ENCODE data around the gene LRRC14B.

The LRRC14B gene

DNA sequence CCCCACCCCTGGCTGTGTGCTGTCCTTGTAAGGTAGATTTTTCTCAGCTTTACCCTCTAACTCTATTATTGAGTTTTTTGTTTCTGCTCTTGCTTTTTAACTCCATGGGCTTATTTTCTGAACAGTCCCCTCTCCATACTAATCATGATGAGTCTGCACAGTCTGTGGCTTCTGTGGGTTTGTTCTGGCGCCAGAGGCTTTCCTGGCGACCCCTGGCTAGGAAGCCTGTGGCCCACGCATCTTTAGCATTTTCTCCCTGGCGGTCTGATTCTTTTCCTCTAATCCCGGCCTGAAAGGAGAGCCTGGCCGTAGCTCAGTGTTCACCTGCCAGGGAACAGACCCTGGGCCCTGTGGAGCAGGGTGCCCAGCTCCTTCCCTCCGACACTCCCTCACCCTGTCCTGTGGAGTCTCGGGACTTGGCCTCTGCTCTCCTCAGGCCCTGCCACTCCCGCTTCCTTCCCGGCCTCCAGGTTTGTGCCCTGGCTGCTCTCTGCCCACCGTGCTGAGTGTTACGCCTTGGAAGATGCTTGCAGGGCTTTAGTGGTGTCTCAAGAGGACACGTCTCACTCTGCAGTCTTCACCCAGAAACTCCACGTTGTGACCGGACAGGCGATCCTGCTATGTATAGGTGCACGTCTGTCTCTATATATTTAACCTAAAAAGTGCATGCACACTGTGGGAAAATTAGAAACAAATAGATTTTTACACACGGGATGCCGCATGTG lies 31.7 kb upstream of the LRRC14B start:
- DNase-seq (ENCODE audit: low read depth): no peak
- TF ChIP-seq, protein P1, sequence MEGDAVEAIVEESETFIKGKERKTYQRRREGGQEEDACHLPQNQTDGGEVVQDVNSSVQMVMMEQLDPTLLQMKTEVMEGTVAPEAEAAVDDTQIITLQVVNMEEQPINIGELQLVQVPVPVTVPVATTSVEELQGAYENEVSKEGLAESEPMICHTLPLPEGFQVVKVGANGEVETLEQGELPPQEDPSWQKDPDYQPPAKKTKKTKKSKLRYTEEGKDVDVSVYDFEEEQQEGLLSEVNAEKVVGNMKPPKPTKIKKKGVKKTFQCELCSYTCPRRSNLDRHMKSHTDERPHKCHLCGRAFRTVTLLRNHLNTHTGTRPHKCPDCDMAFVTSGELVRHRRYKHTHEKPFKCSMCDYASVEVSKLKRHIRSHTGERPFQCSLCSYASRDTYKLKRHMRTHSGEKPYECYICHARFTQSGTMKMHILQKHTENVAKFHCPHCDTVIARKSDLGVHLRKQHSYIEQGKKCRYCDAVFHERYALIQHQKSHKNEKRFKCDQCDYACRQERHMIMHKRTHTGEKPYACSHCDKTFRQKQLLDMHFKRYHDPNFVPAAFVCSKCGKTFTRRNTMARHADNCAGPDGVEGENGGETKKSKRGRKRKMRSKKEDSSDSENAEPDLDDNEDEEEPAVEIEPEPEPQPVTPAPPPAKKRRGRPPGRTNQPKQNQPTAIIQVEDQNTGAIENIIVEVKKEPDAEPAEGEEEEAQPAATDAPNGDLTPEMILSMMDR (IDR thresholded peaks at IDR 0.05; ENCODE audit: control insufficient read depth, insufficient read depth, low read depth, low read length, missing control alignments): no peak
- H3K4me3 ChIP-seq (ENCODE audit: control insufficient read depth, low read depth, low read length): no peak overlapping the region

DNA sequence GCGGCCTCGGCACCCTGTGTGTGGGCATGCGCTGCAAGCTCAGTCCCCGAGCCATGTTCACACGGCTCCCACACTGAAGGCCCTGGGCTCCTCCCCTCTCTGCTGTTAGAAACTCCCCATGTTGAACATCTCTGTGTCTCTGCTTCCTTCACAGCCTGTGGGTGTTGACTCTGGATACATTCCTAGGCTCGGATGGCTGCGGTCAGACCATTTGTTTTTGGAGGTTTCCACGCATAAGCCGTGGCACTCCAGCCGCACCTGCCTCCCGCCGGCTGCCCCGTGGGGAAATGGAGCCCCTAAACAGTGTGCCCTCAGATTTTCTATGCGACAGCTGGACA lies 31.2 kb upstream of the LRRC14B start:
- H3K4me3 ChIP-seq (ENCODE audit: control insufficient read depth, low read depth, low read length): no peak overlapping the region
- TF ChIP-seq, protein P1 (IDR thresholded peaks at IDR 0.05; ENCODE audit: control insufficient read depth, insufficient read depth, low read depth, low read length, missing control alignments): no peak
- no peak for DNase-seq (ENCODE audit: low read depth)

DNA sequence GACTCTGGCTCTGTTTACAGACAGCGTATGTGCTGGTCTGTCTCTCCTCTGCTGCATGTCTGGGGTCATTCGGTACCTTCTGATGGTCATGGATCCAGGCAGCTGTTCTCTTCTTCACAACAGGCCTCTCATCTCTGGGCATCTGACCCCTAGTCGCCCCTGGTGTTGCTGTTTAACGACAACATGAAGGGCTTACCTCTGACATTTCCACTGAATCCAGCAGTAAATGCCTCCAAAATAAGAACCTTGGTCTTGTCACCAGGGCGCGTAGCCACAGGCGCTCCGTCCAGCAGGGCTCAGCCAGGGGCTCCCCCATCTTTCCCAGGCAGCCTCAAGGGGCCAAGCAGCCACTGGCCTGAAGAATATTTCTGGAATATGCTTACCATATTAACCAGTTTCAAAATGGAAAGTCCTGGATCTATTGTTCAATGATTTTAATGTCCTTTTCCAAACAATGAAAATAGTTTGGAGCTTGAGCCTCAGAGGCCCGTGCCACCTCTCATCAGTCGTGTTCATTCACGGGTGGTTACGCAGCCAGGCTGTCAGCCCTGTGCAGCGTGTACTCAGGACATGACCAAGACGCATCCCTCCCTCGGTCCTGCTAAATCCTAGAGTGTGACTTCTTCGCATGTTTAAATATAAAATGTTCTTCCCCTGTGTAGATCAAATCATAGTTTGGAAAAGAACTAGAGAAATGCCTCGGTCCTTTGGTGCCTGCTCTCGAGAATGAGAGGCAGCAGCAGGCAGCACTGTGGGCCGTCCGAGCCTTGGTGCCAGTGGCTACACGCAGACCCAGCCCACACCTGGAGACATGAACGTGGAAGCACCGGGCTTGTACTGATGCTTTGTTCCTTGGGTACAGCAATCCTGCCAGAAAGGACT lies 30.1 kb upstream of the LRRC14B start:
- no peak for DNase-seq (ENCODE audit: low read depth)
- TF ChIP-seq, protein P1 (IDR thresholded peaks at IDR 0.05; ENCODE audit: control insufficient read depth, insufficient read depth, low read depth, low read length, missing control alignments): no peak
- no peak overlapping the region for H3K4me3 ChIP-seq (ENCODE audit: control insufficient read depth, low read depth, low read length)

DNA sequence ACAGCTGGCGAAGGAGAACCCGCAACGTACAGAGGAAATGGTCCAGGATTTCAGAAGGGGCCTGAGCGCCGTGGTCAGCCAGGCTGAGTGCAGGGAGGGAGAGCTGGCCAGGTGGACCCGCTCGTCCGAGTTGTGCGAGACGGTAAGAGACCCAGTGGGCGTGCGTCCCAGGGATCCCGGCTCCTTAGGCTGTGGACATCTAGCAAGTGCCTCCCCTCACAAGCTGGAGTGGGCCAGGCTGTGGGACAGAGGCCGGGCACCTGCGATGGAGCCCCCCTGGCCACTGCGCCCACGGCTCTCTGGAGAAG lies 29.5 kb upstream of the LRRC14B start:
- H3K4me3 ChIP-seq (ENCODE audit: control insufficient read depth, low read depth, low read length): no peak overlapping the region
- no peak for DNase-seq (ENCODE audit: low read depth)
- TF ChIP-seq, protein P1 (IDR thresholded peaks at IDR 0.05; ENCODE audit: control insufficient read depth, insufficient read depth, low read depth, low read length, missing control alignments): no peak

DNA sequence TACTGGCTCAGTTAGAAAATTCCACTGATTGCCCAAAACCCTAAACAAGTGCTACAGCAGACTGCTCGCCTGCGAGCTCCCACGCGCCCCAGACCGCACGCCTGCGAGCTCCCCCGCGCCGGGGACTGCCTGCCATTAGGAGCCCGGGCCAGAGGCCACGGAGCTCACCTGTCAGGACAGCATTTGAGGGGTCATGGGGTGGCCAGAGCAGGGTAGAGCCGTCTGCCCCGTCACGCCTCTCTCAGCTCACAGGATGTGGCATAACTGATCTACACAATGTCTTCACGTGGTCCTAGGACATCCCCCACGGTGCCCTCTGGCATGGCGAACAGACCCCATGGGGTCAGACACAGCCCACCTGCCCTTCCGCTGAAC lies 29.1 kb upstream of the LRRC14B start:
- H3K4me3 ChIP-seq (ENCODE audit: control insufficient read depth, low read depth, low read length): no peak overlapping the region
- DNase-seq (ENCODE audit: low read depth): no peak
- TF ChIP-seq, protein P1 (IDR thresholded peaks at IDR 0.05; ENCODE audit: control insufficient read depth, insufficient read depth, low read depth, low read length, missing control alignments): no peak

DNA sequence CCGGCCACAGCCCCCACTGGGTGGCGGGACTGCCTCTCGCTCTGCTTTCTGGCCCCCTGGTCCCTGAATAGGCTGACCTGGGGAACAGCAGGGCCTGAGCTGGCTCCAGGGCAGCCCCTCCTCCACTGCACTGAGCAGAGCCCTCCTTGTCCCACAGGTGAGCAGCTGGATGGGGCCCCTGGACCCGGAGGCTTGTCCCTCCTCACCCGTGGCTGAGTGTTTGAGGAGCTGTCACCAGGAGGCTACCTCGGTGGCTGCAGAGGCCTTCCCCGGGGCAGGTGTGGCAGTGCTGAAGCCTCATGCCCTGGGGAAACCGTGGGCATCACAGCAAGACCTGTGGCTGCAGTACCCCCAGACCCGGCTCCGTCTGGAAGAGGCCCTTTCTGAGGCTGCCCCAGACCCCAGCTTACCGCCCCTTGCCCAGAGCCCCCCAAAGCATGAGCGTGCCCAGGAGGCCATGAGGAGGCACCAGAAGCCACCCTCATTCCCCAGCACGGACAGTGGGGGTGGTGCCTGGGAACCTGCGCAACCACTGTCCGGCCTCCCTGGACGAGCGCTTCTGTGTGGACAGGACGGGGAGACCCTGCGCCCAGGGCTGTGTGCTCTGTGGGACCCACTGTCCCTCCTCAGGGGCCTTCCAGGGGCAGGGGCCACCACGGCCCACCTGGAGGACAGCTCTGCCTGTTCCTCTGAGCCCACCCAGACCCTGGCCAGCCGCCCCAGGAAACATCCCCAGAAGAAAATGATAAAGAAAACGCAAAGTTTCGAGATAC lies 28.5 kb upstream of the LRRC14B start:
- TF ChIP-seq, protein P1 (IDR thresholded peaks at IDR 0.05; ENCODE audit: control insufficient read depth, insufficient read depth, low read depth, low read length, missing control alignments): no peak
- no peak overlapping the region for H3K4me3 ChIP-seq (ENCODE audit: control insufficient read depth, low read depth, low read length)
- DNase-seq (ENCODE audit: low read depth): no peak
